ENCODE results near the gene ANKRD10. TPM values are rescaled to one million over a fixed set of nuclear protein-coding genes. Genes with fewer than 3 reads are reported as not detected.

ANKRD10 gene
- total and polyA plus RNA-seq, 11 donors: 37.7 to 81.3 (median 47.6) TPM

GRCh38 chr13:110855363-110855762 is 59.5 kb downstream of the ANKRD10 start:
- Histone ChIP-seq H3K27me3 (peaks cover 0 to 1% (median 0%) of the 10 kb centered on the region in 9 donors), H3K4me1 (no peaks in the 10 kb centered on the region), H3K9me3 (peaks cover 0 to 12% (median 4%) of the 10 kb centered on the region in 12 donors), H3K36me3 (no peaks in the 10 kb centered on the region), H3K4me3 (no peak overlapping the region), H3K27ac (no peak overlapping the region)
- ATAC-seq (peak in 1 of 4 donors; percentile 13), DNase-seq (no peak)
- WGBS, 4 donors: 69 to 77% (median 75%) methylated on average over 6 of the region's 6 CpGs
- TF ChIP-seq CTCF (IDR thresholded peaks at IDR 0.05): no peak
- intact Hi-C loops (cut with DNase I): no loop called here

- Histone ChIP-seq H3K27ac (no peak overlapping the region), H3K4me1 (no peaks in the 10 kb centered on the region), H3K9me3 (peaks cover 0 to 12% (median 4%) of the 10 kb centered on the region in 12 donors), H3K4me3 (no peak overlapping the region), H3K27me3 (peaks cover 0 to 5% (median 0%) of the 10 kb centered on the region in 9 donors), H3K36me3 (no peaks in the 10 kb centered on the region)
- 89 to 96% (median 95%) methylated on average over 6 to 7 of the region's 7 CpGs for WGBS, 4 donors
- no peak for ATAC-seq
- no peak for DNase-seq
- intact Hi-C loops (cut with DNase I): no loop called here
- TF ChIP-seq CTCF (IDR thresholded peaks at IDR 0.05): no peak
- TF ChIP-seq POLR2A (IDR thresholded peaks at IDR 0.05): no peak
Observed at GRCh38 chr13:110854866-110855265, 60.0 kb downstream of the ANKRD10 start.

- 61 to 76% (median 66%) methylated on average over 17 to 20 of the region's 20 CpGs for WGBS, 4 donors
- H3K4me3 ChIP-seq: no peak overlapping the region
- DNase-seq: peak in 2 of 5 donors; percentile 45 to 61
- TF ChIP-seq CTCF (IDR thresholded peaks at IDR 0.05) (no peak), POLR2A (IDR thresholded peaks at IDR 0.05) (no peak)
- H3K9me3 ChIP-seq: peaks cover 0 to 12% (median 4%) of the 10 kb centered on the region in 12 donors
- peak overlapping the region in 1 of 12 donors; percentile 18 for H3K27ac ChIP-seq
- H3K27me3 ChIP-seq: peaks cover 0 to 11% (median 0%) of the 10 kb centered on the region in 9 donors
- no peaks in the 10 kb centered on the region for H3K4me1 ChIP-seq
- intact Hi-C loops (cut with DNase I): no loop called here
- no peaks in the 10 kb centered on the region for H3K36me3 ChIP-seq
- peak in 3 of 4 donors; percentile 41 to 57 (median 48) for ATAC-seq
Observed at GRCh38 chr13:110853235-110853721, 61.6 kb downstream of the ANKRD10 start.

GRCh38 chr13:110850840-110851239 is 64.0 kb downstream of the ANKRD10 start:
- ATAC-seq (no peak), DNase-seq (no peak)
- H3K27ac ChIP-seq: no peak overlapping the region
- intact Hi-C loops (cut with DNase I): no loop called here
- TF ChIP-seq CTCF (IDR thresholded peaks at IDR 0.05): no peak
- no peak for TF ChIP-seq POLR2A (IDR thresholded peaks at IDR 0.05)
- no peaks in the 10 kb centered on the region for H3K36me3 ChIP-seq
- 78 to 84% (median 80%) methylated on average over 11 of the region's 11 CpGs for WGBS, 4 donors
- no peaks in the 10 kb centered on the region for H3K4me1 ChIP-seq
- H3K9me3 ChIP-seq: no peaks in the 10 kb centered on the region
- H3K4me3 ChIP-seq: no peak overlapping the region
- H3K27me3 ChIP-seq: peaks cover 0 to 22% (median 0%) of the 10 kb centered on the region in 9 donors

Measured in heart left ventricle (tissue), 16 donors.